ENCODE data around the gene PDE4A.
"Not testable (repeated sequence)": the region's sequence is repeated elsewhere in the genome, so short reads cannot be mapped to it uniquely, and the experiment has no call there.

Gene PDE4A

GRCh38 chr19:10430505-10431253 is 10.3 kb downstream of the PDE4A start:
- peak; percentile 53 for DNase-seq

GRCh38 chr19:10431254-10431942 is 11.1 kb downstream of the PDE4A start:
- no peak for DNase-seq

DNA sequence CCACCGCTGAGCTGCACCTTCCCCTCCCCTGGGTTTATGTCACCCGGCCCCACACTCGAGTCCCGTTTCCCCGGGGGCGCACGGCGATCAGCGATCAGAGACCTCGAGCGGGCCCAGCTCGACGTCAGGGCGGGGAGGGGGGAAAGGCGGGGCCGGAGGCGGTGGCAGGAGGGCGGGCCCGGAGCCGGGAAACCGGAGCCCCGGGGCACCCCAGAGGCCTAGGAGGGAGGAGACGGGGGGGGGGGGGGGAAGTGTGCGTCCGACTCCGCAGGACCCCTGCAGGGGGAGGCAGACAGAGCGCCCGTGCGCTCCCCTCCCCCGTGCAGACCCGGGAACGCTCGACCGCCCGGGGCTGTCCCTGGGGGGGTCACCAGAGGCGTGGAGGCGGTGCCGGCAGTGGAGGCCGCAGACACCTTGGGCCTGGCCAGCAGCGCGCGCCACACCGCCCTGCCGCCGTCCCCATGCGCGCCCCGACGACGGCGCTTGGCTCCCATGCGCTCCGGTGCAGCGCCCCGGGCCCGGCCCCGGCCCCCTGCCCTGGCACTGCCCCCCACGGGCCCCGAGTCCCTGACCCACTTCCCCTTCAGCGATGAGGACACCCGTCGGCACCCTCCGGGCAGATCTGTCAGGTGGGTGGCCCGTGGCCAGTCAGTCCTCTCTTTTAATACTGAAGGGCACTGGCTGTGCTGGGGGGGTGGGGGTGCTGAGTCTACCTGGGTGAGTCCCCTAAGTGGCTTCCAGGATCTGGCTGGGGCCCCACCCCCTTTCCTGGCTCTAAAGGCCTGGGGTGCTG is 11.8 kb downstream of the PDE4A start:
- DNase-seq: peak; percentile 44

DNA sequence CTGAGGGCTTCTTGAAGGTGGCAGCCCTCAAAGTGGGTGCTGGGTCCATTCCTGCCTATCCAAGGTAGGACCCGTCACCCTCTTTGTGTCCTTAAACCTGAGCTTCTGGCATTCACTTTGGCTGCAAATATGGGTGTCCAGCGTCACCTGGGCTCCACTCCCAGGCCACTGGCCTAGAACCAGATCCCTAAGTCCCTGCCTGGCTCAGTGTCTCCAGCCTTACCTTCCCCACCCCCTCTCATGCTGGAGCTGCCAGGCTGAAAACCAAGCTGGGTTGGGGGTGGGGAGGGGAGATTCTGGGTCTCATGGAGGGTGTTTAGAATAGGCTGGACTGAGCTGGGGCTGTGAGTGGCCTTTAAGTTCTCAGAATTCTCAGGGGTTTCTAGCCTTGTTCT is 12.4 kb downstream of the PDE4A start:
- DNase-seq: no peak

DNA sequence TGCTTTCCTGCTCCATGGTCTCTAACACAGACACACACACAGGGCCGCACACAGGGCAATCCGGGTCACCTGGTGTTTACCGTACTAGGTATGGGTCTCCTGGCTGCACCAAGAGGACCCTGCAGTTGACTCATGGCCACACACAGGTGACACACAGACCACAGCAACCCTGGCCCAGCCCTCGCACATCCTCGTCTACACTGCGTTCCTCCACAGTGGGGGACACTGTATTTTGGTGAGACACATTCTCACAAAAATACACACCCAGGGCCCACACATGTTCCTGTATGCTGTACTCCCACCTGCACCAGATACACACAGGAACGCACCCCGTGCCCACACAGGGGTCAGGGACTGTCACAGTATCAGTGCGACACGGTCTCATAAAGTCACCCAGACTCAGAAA is 12.8 kb downstream of the PDE4A start:
- DNase-seq: no peak

GRCh38 chr19:10439588-10439987 is 19.2 kb downstream of the PDE4A start:
- DNase-seq: no peak

- no peak for DNase-seq
These were observed 22.4 kb downstream of the PDE4A start for GRCh38 chr19:10442698-10443097.

DNA sequence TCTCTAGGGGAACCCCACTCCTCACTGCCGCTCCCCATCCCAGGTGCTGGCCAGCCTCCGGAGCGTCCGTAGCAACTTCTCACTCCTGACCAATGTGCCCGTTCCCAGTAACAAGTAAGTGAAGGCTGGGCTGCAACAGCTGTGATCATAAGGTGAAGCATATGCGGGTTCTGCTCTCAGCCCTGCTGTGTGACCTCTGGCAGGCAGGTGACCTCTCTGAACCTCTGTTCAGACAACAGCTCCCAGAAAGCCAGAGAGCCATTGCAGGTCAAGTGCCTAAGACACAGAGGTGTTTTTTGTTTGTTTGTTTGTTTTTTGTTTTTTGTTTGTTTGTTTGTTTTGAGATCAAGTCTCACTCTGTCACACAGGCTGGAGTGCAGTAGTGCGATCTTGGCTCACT is 28.7 kb downstream of the PDE4A start:
- DNase-seq: no peak

- DNase-seq: no peak
These were observed 30.0 kb downstream of the PDE4A start for GRCh38 chr19:10450191-10450852.

DNA sequence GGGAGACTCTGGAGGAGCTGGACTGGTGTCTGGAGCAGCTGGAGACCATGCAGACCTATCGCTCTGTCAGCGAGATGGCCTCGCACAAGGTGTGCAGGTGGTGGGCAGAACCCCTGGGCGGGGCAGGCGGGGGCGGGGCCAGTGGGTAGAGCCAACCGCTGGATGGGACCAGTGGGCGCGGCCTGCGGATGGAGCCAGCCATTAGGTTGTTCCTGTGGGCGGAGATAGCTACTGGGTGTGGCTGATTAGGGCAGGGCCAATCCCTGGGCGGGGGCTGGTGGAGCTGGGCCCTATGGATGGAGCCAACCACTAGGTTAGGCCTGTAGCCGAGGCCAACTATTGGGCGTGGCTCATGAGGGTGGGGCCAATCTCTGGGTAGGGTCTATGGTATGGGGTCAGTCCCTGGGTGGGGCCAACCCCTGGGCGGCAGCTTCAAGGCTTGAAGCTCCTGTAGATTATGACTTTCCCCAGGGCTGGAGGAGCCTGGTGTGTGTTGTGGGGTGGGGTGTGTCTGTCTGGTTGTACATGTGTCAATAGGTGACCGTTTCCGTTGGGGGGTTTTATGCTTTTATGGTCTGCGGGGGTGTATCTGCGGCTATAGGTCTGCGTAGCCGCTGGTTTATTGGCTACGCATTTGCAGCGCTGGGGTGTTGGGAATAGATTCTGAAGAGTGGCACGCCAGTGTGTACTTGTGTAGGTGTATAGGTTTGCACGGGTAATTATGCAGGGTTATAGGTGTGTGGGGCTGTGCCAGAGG is 30.7 kb downstream of the PDE4A start:
- DNase-seq: no peak

DNA sequence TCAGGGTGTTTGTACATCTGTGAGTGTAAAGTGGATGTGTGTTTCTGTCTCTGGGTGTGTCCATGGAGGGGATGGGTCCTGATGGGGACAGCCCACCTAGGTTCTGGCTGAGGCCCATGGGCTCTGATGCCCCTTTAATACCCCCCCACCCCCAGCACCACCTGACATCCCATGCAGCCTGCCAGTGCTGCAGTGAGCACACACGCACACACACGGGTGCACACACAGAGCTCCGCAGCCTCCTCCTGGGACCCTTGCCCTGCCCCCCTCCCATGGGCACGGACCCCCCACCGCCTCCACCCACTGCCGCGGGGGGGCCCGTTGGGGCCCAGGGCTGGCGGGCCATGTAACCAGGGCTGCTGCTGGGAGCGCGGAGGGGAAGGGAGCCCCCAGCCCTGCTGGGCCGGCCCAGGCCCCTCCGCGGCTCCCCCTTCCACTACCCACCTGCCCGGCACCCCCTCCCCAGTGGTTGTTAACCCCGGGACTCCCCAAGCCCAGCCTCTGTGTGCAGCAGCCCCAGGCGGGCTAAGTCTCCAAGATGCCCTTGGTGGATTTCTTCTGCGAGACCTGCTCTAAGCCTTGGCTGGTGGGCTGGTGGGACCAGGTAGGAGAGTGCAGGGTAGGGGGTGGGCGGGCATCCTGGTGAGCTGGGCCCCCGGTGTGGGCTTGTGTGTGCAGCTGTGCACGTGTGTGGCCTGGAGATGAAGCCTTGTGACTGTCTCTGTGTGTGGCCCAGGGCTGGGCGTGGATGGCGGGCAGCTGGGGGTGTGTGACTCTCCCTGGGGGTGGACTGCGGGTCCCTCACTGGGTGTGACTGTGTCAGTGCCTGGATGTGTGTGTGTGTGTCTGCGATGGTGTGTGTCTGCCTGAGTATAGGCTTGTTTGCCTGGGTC is 32.6 kb downstream of the PDE4A start:
- no peak for DNase-seq

GRCh38 chr19:10453852-10454251 is 33.5 kb downstream of the PDE4A start:
- no peak for DNase-seq

- DNase-seq: no peak
These were observed 33.9 kb downstream of the PDE4A start for GRCh38 chr19:10454267-10454666.

DNA sequence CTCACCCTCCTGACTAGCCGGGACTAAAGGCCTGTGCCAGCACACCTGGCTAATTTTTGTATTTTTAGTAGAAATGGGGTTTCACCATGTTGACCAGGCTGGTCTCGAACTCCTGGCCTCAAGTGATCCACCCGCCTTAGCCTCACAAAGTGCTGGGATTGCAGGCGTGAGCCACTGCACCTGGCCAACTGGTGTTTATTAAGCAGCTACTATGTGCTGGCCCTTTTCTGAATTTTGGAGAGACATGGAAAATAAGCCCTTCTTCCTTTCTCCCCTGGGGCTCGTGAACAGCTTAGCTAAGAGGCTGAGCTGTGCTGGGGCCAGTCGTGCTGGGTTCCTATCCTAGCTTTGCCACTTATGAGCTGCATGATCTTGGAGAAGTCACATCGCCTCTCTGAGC is 38.4 kb downstream of the PDE4A start:
- not testable (repeated sequence) for DNase-seq

- no peak for DNase-seq
These were observed 40.3 kb downstream of the PDE4A start for GRCh38 chr19:10460714-10461046.

DNA sequence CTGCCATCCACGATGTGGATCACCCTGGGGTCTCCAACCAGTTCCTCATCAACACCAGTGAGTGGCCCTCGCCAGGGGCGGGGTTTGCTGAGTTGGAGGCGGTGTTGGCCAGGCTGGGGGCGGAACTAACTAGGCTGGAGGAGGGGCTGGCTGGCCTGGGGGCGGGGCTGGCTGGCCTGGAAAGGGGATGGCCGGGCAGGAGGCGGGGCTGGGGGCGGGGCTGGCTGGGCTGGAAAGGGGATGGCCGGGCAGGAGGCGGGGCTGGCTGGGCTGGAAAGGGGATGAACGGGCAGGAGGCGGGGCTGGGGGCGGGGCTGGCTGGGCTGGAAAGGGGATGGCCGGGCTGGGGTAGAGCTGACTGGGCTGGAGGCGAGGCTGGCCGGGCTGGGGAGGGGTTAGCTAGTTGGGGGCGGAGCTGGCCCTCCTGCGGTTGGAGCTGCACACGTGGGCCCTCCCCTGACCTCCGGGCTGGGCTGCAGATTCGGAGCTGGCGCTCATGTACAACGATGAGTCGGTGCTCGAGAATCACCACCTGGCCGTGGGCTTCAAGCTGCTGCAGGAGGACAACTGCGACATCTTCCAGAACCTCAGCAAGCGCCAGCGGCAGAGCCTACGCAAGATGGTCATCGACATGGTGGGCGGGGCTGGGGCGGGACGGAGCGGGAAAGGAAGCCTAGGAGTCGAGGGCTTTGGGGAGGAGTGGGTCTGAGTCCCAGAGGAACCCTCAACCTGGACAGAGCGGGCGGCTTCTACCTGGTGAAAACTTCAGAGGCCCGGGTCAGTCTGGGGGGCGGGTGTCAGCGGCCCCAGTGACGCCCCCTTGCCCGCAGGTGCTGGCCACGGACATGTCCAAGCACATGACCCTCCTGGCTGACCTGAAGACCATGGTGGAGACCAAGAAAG is 41.0 kb downstream of the PDE4A start:
- DNase-seq: peak; percentile 88

GRCh38 chr19:10462042-10462441 is 41.7 kb downstream of the PDE4A start:
- not testable (repeated sequence) for DNase-seq

GRCh38 chr19:10462557-10462956 is 42.2 kb downstream of the PDE4A start:
- DNase-seq: no peak

DNA sequence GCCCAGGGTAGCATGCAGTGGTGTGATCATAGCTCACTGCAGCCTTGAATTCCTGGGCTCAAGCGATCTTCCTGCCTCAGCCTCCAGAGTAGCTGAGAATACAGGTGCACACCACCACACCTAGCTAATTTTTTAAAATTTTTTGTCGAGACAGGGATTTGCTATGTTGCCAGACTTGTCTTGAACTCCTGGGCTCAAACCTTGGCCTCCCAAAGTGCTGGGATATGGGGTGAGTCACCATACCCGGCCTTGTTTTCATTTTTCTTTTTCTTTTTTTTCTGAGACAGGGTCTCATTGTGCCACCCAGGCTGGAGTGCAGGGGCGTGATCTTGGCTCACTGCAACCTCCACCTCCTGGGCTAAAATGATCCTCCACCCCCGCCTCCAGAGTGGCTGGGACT is 44.1 kb downstream of the PDE4A start:
- DNase-seq: peak; percentile 16

DNA sequence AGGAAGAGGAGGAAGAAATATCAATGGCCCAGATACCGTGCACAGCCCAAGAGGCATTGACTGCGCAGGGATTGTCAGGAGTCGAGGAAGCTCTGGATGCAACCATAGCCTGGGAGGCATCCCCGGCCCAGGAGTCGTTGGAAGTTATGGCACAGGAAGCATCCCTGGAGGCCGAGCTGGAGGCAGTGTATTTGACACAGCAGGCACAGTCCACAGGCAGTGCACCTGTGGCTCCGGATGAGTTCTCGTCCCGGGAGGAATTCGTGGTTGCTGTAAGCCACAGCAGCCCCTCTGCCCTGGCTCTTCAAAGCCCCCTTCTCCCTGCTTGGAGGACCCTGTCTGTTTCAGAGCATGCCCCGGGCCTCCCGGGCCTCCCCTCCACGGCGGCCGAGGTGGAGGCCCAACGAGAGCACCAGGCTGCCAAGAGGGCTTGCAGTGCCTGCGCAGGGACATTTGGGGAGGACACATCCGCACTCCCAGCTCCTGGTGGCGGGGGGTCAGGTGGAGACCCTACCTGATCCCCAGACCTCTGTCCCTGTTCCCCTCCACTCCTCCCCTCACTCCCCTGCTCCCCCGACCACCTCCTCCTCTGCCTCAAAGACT is 46.9 kb downstream of the PDE4A start:
- DNase-seq: no peak

Data from fibroblast of skin of back (primary cell).